ENCODE measurements around the gene ENTPD1. TPM values are rescaled to one million over a fixed set of nuclear protein-coding genes. Genes with fewer than 3 reads are reported as not detected.

ENTPD1 gene
- total RNA-seq, 1 experiment from 2014 or later, result 0.37 TPM

GRCh38 chr10:95880704-95881103 is 124.7 kb downstream of the ENTPD1 start:
- TF ChIP-seq POLR2A (IDR thresholded peaks at IDR 0.05; ENCODE audit: borderline replicate concordance, extremely low read depth, insufficient read depth, insufficient read length), result no peak
- TF ChIP-seq YY1 (IDR thresholded peaks at IDR 0.05; ENCODE audit: extremely low read depth, insufficient replicate concordance, low read depth, low read length), result no peak
- no peak for TF ChIP-seq SIN3A (IDR thresholded peaks at IDR 0.05; ENCODE audit: low read depth)
- TF ChIP-seq MAX (IDR thresholded peaks at IDR 0.05), result no peak
- no peak for TF ChIP-seq SP1 (IDR thresholded peaks at IDR 0.05; ENCODE audit: low read depth)
- TF ChIP-seq CBX3 (IDR thresholded peaks at IDR 0.05; ENCODE audit: low read depth), result no peak
- TF ChIP-seq EGR1 (IDR thresholded peaks at IDR 0.05; ENCODE audit: low read depth), result no peak
- no peak for TF ChIP-seq FOSL1 (IDR thresholded peaks at IDR 0.05; ENCODE audit: low read depth)
- TF ChIP-seq CEBPB (IDR thresholded peaks at IDR 0.05; ENCODE audit: low read depth), result no peak
- TF ChIP-seq EZH2 (IDR thresholded peaks at IDR 0.05), result no peak
- TF ChIP-seq REST (IDR thresholded peaks at IDR 0.05; ENCODE audit: low read depth), result no peak
- no peak for TF ChIP-seq EZH2phosphoT487 (IDR thresholded peaks at IDR 0.05; ENCODE audit: borderline replicate concordance)
- TF ChIP-seq POLR2AphosphoS5 (IDR thresholded peaks at IDR 0.05; ENCODE audit: low read depth, low read length), result no peak
- TF ChIP-seq RAD21 (IDR thresholded peaks at IDR 0.05; ENCODE audit: low read depth), result no peak
- TF ChIP-seq CTCF (IDR thresholded peaks at IDR 0.05 in 2 of 3, conservative IDR thresholded peaks at IDR 0.05 in 1 of 3; ENCODE audit: borderline replicate concordance in 1 of 3, insufficient read depth in 1 of 3, low read depth in 2 of 3, low read length in 2 of 3), result no peak
- no peak for TF ChIP-seq ZBTB33 (IDR thresholded peaks at IDR 0.05; ENCODE audit: extremely low read depth, insufficient replicate concordance, low read length)
- TF ChIP-seq ZNF274 (IDR thresholded peaks at IDR 0.05; ENCODE audit: low read depth, low read length), result no peak
- TF ChIP-seq JUND (IDR thresholded peaks at IDR 0.05), result no peak
- Histone ChIP-seq H3K4me1 (ENCODE audit: control insufficient read depth in 1 of 2, insufficient read depth in 2 of 2, low read length in 2 of 2) (no peaks in the 10 kb centered on the region), H3K36me3 (ENCODE audit: control insufficient read depth in 1 of 2, insufficient read depth in 2 of 2, low read length in 2 of 2) (no peaks in the 10 kb centered on the region), H3K4me3 (replicated peaks in 1 of 2; ENCODE audit: low read depth in 1 of 2, low read length in 2 of 2) (no peak overlapping the region), H3K27me3 (ENCODE audit: insufficient read depth, low read length) (no peaks in the 10 kb centered on the region), H3K9me3 (ENCODE audit: control insufficient read depth in 1 of 2, insufficient read depth in 1 of 2, low read depth in 1 of 2, low read length in 2 of 2) (no peaks in the 10 kb centered on the region), H4K20me1 (ENCODE audit: insufficient read depth) (no peaks in the 10 kb centered on the region), H3K9me2 (ENCODE audit: insufficient read depth) (no peaks in the 10 kb centered on the region), H2AFZ (ENCODE audit: low read depth, low read length, poor library complexity, severe bottlenecking) (no peak overlapping the region), H3K27ac (ENCODE audit: low read depth, low read length) (no peak overlapping the region), H3K9ac (ENCODE audit: low read length) (no peak overlapping the region), H3K4me2 (ENCODE audit: low read length) (no peak overlapping the region), H3K79me2 (ENCODE audit: insufficient read depth, low read length) (no peaks in the 10 kb centered on the region)
- ATAC-seq (no peak), DNase-seq (ENCODE audit: low read depth, low spot score) (no peak)
- ChIA-PET CTCF (no interaction called here), POLR2A (no interaction called here), RAD21 (ENCODE audit: low non-redundant PET in 1 of 2, low total read pairs in 2 of 2, uncharacterized antibody in 2 of 2, unreplicated experiment in 2 of 2) (no interaction called here)
- no TSS peak for BruUV-seq (replicated peaks)
- intact Hi-C loops (cut with micrococcal nuclease), result no loop called here
